Stimulated activated CD8-positive, alpha-beta memory T cell treated with anti-CD3 and anti-CD28 coated beads, Interleukin-7, amount 100 ng/mL, for 1 hour (primary cell): ENCODE results near the gene FIP1L1.

ENCODE experiments used
- DNase-seq, 2 donors: peaks; one replicate each; pipeline ENCODE4 v3.0.0-alpha.2; 2020; ENCODE audit warnings: low read depth in 2 of 2

Gene FIP1L1

DNA sequence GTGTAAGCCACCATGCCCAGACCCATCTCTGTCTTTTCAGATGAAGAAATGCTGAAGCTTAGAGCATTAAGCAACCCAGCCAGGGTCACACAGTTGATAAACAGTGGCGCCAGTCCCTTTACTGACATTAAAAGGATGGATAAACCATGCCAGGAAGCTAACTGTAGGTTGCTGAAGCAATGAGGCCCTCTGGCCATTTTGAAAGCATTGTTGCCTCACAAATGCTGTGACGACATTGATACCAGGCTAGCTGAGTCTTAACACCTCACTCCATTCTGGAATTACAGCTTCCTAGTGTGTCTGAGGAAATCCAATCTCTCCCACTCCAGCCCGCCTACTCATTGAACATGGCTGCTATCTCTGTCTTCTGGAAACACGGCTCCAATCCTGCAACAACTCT lies 124.1 kb downstream of the FIP1L1 start:
- no peak for DNase-seq

DNA sequence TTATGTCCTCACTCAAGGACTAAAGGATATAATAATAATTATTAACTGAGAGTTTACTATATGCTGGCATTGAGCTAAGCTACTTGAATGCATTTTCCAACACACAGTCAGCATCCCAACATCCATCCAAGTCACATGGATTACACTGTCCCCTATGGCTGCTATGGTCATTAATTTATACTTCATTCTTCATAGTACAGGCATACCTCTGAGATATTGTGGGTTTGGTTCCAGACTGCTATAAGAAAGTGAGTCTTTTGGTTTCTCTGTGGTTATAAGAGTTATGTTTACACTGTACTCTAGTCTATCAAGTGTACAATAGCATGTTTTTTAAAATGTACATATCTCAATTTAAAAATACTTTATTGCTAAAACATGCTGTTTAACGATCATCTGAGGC lies 124.7 kb downstream of the FIP1L1 start:
- no peak for DNase-seq

DNA sequence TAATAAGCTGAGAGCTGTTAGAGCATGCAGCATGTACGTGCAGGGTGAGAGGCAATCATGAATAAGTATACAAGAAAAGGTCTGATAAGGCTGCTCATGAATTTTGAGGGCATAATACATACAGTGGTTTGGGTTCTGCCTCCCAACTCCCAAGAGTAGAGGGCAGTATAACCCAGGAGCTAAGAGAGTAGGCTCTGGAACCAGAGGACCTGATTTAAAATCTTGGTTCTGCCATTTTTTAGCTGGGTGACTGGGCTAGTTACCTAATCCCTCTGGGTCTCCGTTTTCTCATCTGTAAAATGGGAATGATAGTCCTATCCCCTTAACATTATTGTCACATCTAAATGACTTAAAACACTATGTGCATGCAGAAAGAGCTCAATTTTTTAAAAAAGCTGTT lies 128.5 kb downstream of the FIP1L1 start:
- no peak for DNase-seq

DNA sequence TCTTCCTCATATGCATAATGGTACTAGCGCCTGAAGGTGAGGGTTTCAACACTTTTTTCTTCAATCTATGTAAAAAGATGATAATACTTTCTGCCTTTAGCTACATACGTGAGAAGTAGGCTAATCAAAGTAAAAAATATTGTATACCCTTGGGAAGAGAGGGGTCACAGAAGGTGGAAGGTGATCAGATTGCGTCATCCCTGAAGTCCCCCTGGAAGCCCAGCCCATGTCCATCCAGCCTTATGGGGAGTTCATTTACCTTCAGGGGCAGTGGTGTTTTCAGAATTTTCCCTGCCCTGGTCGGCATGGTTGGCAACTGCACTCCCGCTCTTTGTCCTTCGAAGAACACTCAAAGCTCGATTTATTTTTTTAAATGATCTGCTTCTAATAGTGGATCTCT lies 129.6 kb downstream of the FIP1L1 start:
- no peak for DNase-seq

DNA sequence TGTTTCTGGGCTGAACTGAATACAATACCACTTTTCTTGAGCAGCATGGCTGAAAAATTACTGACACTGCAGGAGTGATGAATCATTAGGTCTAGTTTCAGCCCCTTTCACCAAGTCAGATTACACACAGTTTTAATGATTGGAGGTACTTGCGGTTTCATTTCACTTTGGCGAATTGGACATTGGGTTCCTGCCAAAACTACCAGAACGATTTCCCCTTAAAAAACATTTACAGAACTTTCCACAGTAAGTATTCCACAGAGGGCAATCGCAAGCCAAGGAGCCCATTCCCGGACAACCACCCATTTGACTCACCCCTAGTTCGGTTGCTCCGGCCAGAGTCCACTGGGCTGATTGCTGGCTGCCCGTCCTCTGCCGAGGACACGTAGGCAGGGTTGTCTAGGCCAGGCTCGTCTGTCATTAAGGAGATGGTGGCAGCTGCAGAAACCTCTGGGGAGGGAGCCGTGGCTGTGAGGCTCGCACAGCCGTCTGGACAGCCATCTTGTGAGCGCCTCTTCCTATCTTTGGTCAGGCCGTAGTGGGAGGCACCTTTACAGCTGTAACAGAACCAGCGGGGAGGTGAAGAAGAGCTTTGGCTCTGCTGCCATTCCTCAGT lies 130.3 kb downstream of the FIP1L1 start:
- DNase-seq, result no peak

DNA sequence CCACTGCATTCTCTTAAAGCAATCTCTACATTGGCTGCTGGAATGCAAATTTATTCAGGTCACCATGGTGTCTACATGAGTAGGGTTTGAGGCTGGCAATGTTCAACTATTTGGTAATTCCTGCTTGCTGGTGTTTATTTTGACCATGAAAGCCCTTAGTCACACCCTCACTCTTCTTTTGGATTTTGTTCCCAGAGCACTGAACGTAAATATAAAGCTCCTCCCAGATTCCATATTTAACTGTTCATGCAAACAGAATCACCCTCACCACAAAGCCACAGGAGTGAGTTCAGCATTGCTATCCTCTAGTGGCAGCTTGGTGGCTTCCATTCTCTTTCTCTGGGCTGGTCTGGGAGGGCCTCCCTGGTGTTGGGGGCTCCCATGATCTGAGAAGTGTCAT lies 131.0 kb downstream of the FIP1L1 start:
- no peak for DNase-seq

DNA sequence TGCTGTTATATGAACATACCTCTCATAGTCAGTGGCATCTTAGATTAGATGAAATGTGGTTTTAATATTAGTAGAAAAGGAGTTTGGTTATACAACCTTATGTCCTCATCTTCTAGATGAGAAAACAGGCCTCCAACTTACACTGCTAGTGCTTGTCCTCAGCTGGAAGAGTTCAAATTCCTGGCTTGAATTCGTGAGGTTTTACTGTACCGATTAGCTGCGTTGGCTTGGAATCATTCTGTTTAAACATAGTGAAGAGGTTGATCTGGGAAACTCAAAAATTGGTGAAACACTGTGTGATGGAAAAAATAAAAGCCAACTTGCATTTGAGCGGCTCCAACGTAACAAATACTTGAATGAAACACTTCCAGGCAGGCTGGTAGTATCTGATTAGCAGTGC lies 132.9 kb downstream of the FIP1L1 start:
- DNase-seq, result no peak
